HEK293T (cell line): ENCODE measurements around the gene AXIN1.

ENCODE experiments used
- ARNT ChIP-seq: fragments of 450-650 bp; IDR thresholded peaks from 2 replicates; pipeline ENCODE4 v1.6.1; 2017; ENCODE audit warnings: mild to moderate bottlenecking
- BHLHE40 ChIP-seq: fragments of 450-650 bp; IDR thresholded peaks from 2 replicates; pipeline ENCODE4 v1.6.1; 2016; ENCODE audit warnings: mild to moderate bottlenecking, moderate library complexity, borderline replicate concordance
- CTBP1 ChIP-seq: fragments of 450-650 bp; IDR thresholded peaks from 2 replicates; pipeline ENCODE4 v1.6.1; 2016; ENCODE audit warnings: borderline replicate concordance
- ELF4 ChIP-seq: fragments of 450-650 bp; IDR thresholded peaks from 2 replicates; pipeline ENCODE4 v1.6.1; 2017; ENCODE audit warnings: antibody characterized with exemption
- FOXA1 ChIP-seq: fragments of 450-650 bp; IDR thresholded peaks from 2 replicates; pipeline ENCODE4 v1.6.1; 2016; ENCODE audit warnings: mild to moderate bottlenecking
- FOXM1 ChIP-seq: fragments of 450-650 bp; IDR thresholded peaks from 2 replicates; pipeline ENCODE4 v1.6.1; 2017; ENCODE audit warnings: mild to moderate bottlenecking, borderline replicate concordance
- HDGF ChIP-seq: fragments of 450-650 bp; IDR thresholded peaks from 2 replicates; pipeline ENCODE4 v1.6.1; 2017; ENCODE audit warnings: antibody characterized with exemption, borderline replicate concordance
- LEF1 ChIP-seq: fragments of 450-650 bp; IDR thresholded peaks from 2 replicates; pipeline ENCODE4 v1.6.1; 2017; ENCODE audit warnings: mild to moderate bottlenecking, borderline replicate concordance
- NFRKB ChIP-seq: fragments of 450-650 bp; IDR thresholded peaks from 2 replicates; pipeline ENCODE4 v1.6.1; 2016; ENCODE audit warnings: mild to moderate bottlenecking, moderate library complexity
- SP1 ChIP-seq: fragments of 450-650 bp; IDR thresholded peaks from 2 replicates; pipeline ENCODE4 v1.6.1; 2017
- SUZ12 ChIP-seq: fragments of 450-650 bp; IDR thresholded peaks from 2 replicates; pipeline ENCODE4 v1.6.1; 2016; ENCODE audit warnings: mild to moderate bottlenecking
- TARDBP ChIP-seq: fragments of 450-650 bp; IDR thresholded peaks from 2 replicates; pipeline ENCODE4 v1.6.1; 2016
- TF ChIP-seq, protein P1 (sequence below): fragments of 450-650 bp; IDR thresholded peaks from 2 replicates; pipeline ENCODE4 v1.6.1; 2016

DNA sequence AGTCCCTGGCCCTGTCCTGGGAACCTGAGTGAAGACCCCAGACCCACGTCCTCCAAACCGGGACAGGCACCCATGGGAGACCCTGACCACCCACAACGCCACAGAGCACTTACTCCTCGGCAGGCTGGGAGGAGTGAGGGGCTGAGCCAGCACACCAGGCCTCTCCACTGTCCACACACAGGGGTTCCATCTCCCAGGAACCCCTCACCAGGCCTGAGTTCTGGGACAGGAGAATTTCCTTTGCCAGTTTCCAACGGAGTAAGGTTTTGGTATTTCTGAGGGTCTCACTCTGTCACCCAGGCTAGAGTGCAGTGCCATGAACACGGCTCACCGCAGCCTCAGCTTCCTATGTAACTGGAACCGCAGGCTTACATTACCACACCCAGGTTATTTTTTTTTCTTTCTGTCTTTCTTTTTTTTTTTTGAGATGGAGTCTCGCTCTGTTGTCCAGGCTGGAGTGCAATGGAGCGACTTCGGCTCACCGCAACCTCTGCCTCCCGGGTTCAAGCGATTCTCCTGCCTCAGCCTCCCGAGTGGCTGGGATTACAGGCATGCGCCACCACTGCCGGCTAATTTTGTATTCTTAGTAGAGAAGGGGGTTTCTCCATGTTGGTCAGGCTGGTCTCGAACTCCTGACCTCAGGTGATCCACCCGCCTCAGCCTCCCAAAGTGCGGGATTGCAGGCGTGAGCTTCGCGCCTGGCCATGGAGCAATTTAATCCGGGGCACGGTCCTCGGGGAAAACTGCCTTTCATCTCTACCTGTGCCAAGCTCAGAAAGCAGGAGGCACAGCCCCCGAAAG, 27.6 kb upstream of the AXIN1 start:
- TF ChIP-seq ELF4 (no peak), BHLHE40 (no peak), ARNT (no peak), FOXA1 (no peak), TARDBP (no peak), SUZ12 (no peak), HDGF (no peak), SP1 (no peak), NFRKB (no peak), CTBP1 (no peak), FOXM1 (no peak), LEF1 (no peak)
- TF ChIP-seq, protein P1, sequence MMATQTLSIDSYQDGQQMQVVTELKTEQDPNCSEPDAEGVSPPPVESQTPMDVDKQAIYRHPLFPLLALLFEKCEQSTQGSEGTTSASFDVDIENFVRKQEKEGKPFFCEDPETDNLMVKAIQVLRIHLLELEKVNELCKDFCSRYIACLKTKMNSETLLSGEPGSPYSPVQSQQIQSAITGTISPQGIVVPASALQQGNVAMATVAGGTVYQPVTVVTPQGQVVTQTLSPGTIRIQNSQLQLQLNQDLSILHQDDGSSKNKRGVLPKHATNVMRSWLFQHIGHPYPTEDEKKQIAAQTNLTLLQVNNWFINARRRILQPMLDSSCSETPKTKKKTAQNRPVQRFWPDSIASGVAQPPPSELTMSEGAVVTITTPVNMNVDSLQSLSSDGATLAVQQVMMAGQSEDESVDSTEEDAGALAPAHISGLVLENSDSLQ = no peak
